Activated T-helper 1 cell treated with anti-CD3 and anti-CD28 coated beads, Interleukin-12 subunit alpha, Interleukin-12 subunit beta, Interleukin-2, Interleukin-4 antibody, amounts not matched to agents 30 ng/mL and 10 ng/mL and 1 ng/mL, durations not matched to agents 14 hours and 24 hours and 36 hours (primary cell): ENCODE measurements around the gene ANKRD11. TPM values are rescaled to one million over a fixed set of nuclear protein-coding genes. Genes with fewer than 3 reads are reported as not detected.
"Not testable (repeated sequence)": the region's sequence is repeated elsewhere in the genome, so short reads cannot be mapped to it uniquely, and the experiment has no call there.

ENCODE experiments used
- DNase-seq: peaks from one replicate; pipeline ENCODE4 v3.0.0; 2021; ENCODE audit warnings: low spot score
- H3K27ac Mint-ChIP-seq: one replicate; pipeline ENCODE4 v1.8.0; 2021; ENCODE audit warnings: mild to moderate bottlenecking, mixed read lengths
- H3K27me3 Mint-ChIP-seq: one replicate; pipeline ENCODE4 v1.8.0; 2022; ENCODE audit warnings: mild to moderate bottlenecking, moderate library complexity, mixed read lengths; ENCODE audit not compliant: insufficient read depth
- H3K36me3 Mint-ChIP-seq: one replicate; pipeline ENCODE4 v1.8.0; 2021; ENCODE audit warnings: low read depth, mixed read lengths
- H3K4me1 Mint-ChIP-seq: one replicate; pipeline ENCODE4 v1.8.0; 2021; ENCODE audit warnings: low read depth, mixed read lengths
- H3K4me3 Mint-ChIP-seq: one replicate; pipeline ENCODE4 v1.8.0; 2021; ENCODE audit warnings: mild to moderate bottlenecking, moderate library complexity, mixed read lengths
- H3K9me3 Mint-ChIP-seq: one replicate; pipeline ENCODE4 v1.8.0; 2021; ENCODE audit warnings: mixed read lengths
- intact Hi-C: fragments of 100-400 bp; cut with micrococcal nuclease; formaldehyde crosslinking; loops from one replicate; pipeline ENCODE4 v1.15.1; 2024
- total RNA-seq: library from RNA; stranded (reverse); gene quantifications from 2 replicates; pipeline ENCODE4 v1.2.3, GENCODE V29; 2022

ANKRD11 gene
- total RNA-seq, 1 donor from 2014 or later = 176 TPM

DNA sequence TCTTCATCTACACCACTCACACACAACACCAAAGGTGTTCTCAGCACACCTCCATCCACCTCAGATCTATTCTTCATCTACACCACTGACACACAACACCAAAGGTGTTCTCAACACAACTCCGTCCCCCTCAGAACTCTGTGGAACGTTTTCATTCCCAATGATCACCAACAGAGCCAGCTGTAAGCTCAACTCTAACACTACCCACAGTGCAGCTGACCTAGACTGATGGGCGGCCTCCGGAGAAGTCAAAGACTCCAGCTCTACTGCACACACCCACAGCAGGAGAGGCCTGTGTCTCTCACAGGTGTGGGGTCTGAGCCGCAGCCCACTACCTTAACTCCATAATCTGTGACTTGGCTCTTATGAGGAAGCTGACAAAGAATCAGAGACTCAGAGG lies 50.7 kb downstream of the ANKRD11 start:
- H3K4me3 Mint-ChIP-seq = no peak overlapping the region
- H3K27me3 Mint-ChIP-seq = no peaks in the 10 kb centered on the region
- no peak for DNase-seq
- H3K27ac Mint-ChIP-seq = peak overlapping the region; percentile 70
- intact Hi-C loops = loop anchor here (1.0 to 5.0 kb wide), 4 partner anchors 17 to 107 kb away; no protein-coding TSS in a partner anchor
- no peaks in the 10 kb centered on the region for H3K9me3 Mint-ChIP-seq
- H3K4me1 Mint-ChIP-seq = peaks cover 93% of the 10 kb centered on the region
- H3K36me3 Mint-ChIP-seq = peaks cover 11% of the 10 kb centered on the region

DNA sequence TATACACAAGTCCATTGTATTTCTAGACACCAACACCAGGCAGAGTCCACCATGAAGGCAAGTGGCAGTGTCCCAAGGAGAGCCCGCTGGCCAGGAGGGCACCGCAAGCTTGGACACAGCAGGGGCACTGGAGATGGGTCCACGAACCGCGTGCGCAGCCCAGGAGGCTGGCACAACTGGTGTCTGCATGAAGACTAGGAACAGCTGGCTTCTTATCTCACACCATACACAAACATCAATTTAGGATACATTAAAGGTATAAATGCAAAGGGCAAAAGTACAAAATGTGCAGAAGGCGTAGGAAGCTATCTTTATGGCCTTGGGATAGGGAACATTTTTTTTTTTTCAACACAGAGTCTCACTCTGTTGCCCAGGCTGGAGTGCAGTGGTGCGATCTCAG lies 52.4 kb downstream of the ANKRD11 start:
- H3K27ac Mint-ChIP-seq = peak overlapping the region; percentile 46
- DNase-seq = no peak
- H3K4me3 Mint-ChIP-seq = no peak overlapping the region
- no peaks in the 10 kb centered on the region for H3K9me3 Mint-ChIP-seq
- intact Hi-C loops = no loop called here
- H3K27me3 Mint-ChIP-seq = no peaks in the 10 kb centered on the region
- peaks cover 11% of the 10 kb centered on the region for H3K36me3 Mint-ChIP-seq
- peaks cover 78% of the 10 kb centered on the region for H3K4me1 Mint-ChIP-seq

DNA sequence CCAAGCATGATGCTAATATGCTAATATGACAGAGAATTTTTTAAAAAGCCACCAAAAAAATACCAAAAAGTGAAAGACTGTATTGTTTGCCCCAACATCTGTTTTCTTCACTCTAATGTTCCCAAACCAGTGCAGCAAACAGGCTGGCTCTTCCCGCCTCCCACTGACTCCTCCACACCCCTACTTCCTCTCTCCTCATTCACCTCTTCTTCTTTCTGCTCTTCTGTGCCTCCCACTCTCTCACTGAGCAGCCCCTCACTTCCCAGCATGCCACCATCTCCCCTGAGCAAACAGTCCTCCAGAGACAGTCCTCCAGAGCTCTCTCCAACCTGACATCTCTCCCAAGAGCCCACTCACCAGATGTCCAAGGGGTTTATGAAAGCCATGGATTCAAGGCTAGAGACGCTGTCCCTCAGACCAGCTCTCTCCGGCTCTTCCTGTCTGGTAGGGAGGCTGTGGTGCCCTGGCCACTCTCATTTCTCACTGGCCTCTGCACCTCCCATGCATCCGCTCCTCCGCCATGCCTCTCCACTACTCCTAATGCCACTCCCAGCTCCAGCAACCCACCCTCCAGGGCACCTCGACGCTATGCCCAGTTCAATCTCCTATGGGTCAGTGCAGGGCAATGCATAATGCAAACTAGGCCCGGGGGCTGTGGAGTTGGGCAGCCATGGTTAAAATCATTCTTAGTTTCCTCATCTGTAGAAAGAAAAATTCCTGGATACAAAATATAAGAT lies 52.9 kb downstream of the ANKRD11 start:
- no peak overlapping the region for H3K27ac Mint-ChIP-seq
- peaks cover 11% of the 10 kb centered on the region for H3K36me3 Mint-ChIP-seq
- no peaks in the 10 kb centered on the region for H3K9me3 Mint-ChIP-seq
- H3K4me1 Mint-ChIP-seq = peaks cover 72% of the 10 kb centered on the region
- H3K27me3 Mint-ChIP-seq = no peaks in the 10 kb centered on the region
- intact Hi-C loops = no loop called here
- DNase-seq = no peak
- H3K4me3 Mint-ChIP-seq = no peak overlapping the region

DNA sequence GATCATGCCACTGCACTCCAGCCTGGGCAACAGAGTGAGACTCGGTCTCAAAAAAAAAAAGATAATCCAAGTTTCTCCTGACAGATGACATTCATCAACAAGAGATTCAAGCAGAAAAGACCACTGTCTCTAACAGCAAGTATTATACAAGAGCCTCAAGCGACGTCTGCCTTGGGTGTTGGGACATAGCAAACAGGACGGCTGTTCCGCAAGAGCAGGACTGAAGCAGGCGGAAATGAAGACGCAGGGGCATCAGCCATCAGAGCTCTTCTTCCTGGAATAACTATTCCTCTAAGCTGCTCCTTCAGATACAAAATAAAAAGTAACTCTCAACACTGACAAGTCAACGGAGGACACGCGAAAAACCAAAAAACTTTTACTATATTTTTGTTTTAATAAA lies 54.0 kb downstream of the ANKRD11 start:
- intact Hi-C loops = no loop called here
- H3K36me3 Mint-ChIP-seq = peaks cover 11% of the 10 kb centered on the region
- no peaks in the 10 kb centered on the region for H3K27me3 Mint-ChIP-seq
- peaks cover 61% of the 10 kb centered on the region for H3K4me1 Mint-ChIP-seq
- H3K27ac Mint-ChIP-seq = no peak overlapping the region
- no peak for DNase-seq
- no peak overlapping the region for H3K4me3 Mint-ChIP-seq
- H3K9me3 Mint-ChIP-seq = no peaks in the 10 kb centered on the region

DNA sequence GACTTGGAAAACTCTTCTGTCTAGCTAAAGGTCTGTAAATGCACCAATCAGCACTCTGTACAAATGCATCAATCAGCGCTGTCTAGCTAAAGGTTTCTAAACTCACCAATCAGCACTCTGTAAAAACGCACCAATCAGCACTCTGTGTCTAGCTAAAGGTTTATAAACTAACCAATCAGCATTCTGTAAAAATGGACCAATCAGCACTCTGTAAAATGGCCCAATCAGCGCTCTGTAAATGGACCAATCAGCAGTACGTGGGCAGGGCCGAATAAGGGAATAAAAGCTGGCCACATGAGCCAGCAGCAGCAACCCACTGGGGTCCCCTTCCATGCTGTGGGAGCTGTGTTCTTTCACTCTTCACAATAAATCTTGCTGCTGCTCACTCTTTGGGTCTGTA lies 55.3 kb downstream of the ANKRD11 start:
- DNase-seq, H3K27me3 Mint-ChIP-seq, intact Hi-C loops, H3K9me3 Mint-ChIP-seq: not testable (repeated sequence)
- peak overlapping the region; percentile 76 for H3K27ac Mint-ChIP-seq
- H3K4me1 Mint-ChIP-seq = peaks cover 48% of the 10 kb centered on the region
- peaks cover 11% of the 10 kb centered on the region for H3K36me3 Mint-ChIP-seq
- H3K4me3 Mint-ChIP-seq = peak overlapping the region; percentile 55

DNA sequence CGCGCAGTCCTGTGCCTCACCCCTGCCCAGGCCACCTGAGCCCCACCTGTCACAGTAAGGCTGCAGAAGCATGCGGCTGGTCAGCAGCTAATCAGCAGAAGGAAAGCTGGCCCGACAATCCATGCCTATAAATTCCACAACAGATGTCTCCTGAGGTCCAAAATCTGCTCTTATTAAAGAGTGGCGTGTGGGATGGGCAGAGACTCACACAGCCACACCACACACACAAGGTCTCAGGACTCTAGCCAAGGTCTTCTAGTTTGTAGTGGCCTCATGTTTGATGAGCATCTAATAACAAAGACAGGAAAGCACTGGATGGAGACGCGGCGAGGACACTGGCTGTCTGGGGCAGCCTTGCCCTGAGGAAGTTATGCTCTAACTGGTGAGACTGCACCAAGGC lies 55.9 kb downstream of the ANKRD11 start:
- DNase-seq = no peak
- peaks cover 43% of the 10 kb centered on the region for H3K4me1 Mint-ChIP-seq
- no peaks in the 10 kb centered on the region for H3K27me3 Mint-ChIP-seq
- peaks cover 11% of the 10 kb centered on the region for H3K36me3 Mint-ChIP-seq
- peak overlapping the region; percentile 21 for H3K27ac Mint-ChIP-seq
- H3K9me3 Mint-ChIP-seq = no peaks in the 10 kb centered on the region
- H3K4me3 Mint-ChIP-seq = peak overlapping the region; percentile 13
- intact Hi-C loops = no loop called here

DNA sequence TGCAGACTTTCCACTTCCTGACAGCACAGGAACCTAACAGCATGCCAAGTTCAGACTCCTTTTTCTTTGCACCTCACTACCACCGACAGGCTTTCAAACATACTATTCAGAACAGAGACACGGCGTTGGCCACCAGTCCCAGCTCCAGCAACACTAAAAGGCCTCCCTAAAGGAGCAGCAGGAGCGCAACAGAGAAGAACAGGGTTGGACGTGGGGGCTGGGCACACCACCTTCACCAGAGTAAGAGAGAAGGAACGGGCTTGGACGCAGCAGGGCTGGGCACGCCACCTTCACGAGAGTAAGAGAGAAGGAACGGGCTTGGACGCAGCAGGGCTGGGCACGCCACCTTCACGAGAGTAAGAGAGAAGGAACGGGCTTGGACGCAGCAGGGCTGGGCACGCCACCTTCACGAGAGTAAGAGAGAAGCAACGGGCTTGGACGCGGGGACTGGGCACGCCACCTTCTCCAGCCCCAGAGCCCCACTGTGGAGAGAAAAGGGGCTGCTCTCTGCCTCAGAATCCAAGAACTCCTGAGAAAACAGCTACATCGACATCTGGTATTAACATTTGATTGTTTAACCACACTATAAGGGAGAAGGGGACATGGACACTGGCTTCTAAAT lies 56.9 kb downstream of the ANKRD11 start:
- H3K4me3 Mint-ChIP-seq, intact Hi-C loops, H3K27me3 Mint-ChIP-seq, DNase-seq, H3K27ac Mint-ChIP-seq, H3K9me3 Mint-ChIP-seq: not testable (repeated sequence)
- Mint-ChIP-seq H3K4me1 (peaks cover 32% of the 10 kb centered on the region), H3K36me3 (peaks cover 11% of the 10 kb centered on the region)

DNA sequence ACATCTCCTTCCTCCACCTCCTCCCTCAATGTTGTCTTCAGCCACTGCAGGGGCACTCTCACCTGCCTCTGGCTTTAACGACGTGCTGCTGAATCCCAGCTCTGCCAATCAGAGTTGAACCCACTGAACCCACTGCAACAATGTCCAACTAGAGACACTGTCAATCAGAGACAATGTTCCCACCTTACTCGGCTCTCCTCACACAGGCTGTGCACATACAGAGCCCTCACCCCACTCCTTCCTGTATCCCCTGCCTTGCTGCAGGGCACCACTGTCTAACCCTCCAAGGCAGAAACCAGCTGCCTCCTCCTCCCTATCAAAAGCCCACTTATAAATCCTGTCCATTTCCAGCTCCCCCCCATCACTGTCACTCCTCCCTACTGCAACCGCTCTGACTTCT lies 58.7 kb downstream of the ANKRD11 start:
- peaks cover 13% of the 10 kb centered on the region for H3K36me3 Mint-ChIP-seq
- H3K27ac Mint-ChIP-seq = no peak overlapping the region
- H3K9me3 Mint-ChIP-seq = no peaks in the 10 kb centered on the region
- H3K4me1 Mint-ChIP-seq = peaks cover 22% of the 10 kb centered on the region
- intact Hi-C loops = no loop called here
- H3K27me3 Mint-ChIP-seq = no peaks in the 10 kb centered on the region
- no peak for DNase-seq
- no peak overlapping the region for H3K4me3 Mint-ChIP-seq

DNA sequence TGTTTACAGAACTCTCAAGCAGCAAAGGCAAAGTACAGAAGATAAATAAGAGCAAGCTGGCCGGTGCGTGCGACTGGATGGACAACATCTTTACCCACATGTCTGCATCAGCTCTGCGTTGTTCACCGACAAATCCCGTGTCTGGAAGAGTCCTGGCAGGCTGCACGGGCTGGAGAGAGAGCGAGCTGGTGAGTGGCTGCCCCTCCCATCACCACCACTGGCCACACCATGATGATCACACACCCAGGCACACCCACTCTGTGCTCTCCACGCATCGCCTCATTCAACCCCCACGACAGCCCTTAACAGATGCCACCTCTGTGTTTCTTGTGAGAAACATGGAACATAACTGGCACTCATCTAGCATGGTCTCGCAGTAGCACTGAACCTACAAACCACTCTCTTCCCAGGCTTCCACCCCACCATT lies 59.2 kb downstream of the ANKRD11 start:
- Mint-ChIP-seq H3K4me3 (no peak overlapping the region), H3K4me1 (peaks cover 25% of the 10 kb centered on the region), H3K9me3 (no peaks in the 10 kb centered on the region), H3K36me3 (peaks cover 16% of the 10 kb centered on the region), H3K27me3 (no peaks in the 10 kb centered on the region), H3K27ac (no peak overlapping the region)
- DNase-seq = no peak
- intact Hi-C loops = no loop called here

DNA sequence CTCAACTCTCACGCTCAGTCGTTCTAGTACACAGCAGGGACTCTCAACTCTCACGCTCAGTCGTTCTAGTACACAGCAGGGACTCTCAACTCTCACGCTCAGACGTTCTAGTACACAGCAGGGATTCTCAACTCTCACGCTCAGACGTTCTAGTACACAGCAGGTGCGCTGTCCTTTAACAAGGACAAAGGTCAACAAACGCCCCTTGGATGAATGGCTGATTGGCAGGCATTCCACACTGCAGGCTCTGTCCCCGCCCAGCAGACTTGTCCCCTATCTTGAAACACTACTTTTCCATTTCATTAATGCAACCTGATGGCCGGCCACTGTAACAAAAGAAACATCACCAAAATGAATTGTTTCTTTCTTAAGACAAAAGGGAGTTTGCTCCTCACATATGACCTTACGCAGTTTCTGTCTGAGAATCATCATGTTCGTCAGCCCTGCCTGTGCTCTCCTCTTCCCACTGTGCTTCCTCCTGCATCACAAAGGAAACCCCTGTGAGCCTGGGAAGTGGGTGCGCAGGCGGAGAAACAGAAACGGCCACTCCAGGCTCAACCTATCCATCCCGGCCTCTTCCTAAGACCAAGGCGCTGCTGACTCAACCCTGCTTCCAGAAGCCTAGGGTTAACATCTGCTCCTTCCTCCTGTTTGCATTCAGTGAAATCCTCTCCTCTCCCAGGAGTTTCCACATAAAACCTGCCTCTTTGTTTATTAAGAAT lies 59.8 kb downstream of the ANKRD11 start:
- H3K36me3 Mint-ChIP-seq = peaks cover 17% of the 10 kb centered on the region
- H3K4me1 Mint-ChIP-seq = peaks cover 25% of the 10 kb centered on the region
- no peaks in the 10 kb centered on the region for H3K9me3 Mint-ChIP-seq
- no peak overlapping the region for H3K4me3 Mint-ChIP-seq
- no peak for DNase-seq
- intact Hi-C loops = no loop called here
- H3K27ac Mint-ChIP-seq = peak overlapping the region; percentile 40
- no peaks in the 10 kb centered on the region for H3K27me3 Mint-ChIP-seq

DNA sequence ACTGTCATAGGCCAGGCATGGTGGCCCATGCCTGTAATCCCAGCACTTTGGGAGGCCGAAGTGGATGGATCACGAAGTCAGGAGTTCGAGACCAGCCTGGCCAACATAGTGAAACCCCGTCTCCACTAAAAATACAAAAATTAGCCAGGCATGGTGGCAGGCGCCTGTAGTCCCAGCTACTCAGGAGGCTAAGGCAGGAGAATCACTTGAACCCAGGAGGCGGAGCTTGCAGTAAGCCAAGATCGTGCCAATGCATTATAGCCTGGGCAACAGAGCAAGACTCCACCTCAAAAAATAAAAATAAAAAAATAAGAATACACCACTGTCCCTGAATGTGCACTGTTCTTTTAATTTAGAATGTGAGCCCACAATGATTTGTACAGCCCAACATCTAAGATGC lies 61.8 kb downstream of the ANKRD11 start:
- H3K9me3 Mint-ChIP-seq, H3K4me3 Mint-ChIP-seq, H3K27ac Mint-ChIP-seq, DNase-seq, H3K27me3 Mint-ChIP-seq, intact Hi-C loops: not testable (repeated sequence)
- Mint-ChIP-seq H3K36me3 (peaks cover 11% of the 10 kb centered on the region), H3K4me1 (peaks cover 37% of the 10 kb centered on the region)

DNA sequence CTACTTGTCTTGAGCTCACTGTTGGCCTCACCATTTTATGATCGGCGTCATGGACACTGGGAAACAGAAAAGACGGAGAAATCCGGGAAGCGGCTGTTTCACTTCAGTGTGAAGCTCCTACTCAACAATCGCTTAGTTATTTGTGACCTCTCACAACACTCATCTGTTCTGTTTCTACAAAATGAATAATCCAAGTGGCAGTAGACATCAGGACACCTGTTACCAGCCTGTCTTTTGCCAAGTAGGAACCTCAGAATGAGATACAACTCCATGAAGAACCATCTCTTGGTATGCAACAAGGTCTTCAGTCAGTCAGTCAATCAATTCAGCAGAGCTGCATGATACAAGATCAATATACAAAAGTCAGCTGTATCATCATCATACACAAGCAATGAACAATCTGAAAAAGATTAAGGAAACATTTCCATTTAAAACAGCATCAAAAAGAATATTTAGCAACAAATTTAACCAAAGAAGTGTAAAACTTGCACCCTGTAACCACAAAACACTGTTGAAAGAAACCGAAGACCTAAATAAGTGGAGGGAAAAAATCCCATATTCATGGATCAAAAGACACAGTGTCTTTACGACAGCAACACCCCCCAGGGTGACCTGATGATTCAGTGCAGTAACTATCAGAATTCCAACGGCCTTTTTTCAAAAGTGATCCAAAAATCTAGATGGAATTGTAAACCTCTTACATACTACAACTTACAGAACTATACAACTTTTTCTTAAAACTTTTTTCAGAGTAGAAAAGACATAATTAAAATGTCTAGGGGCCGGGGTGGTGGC lies 63.4 kb downstream of the ANKRD11 start:
- DNase-seq = no peak
- Mint-ChIP-seq H3K27me3 (no peaks in the 10 kb centered on the region), H3K4me1 (peaks cover 52% of the 10 kb centered on the region), H3K27ac (peak overlapping the region; percentile 84), H3K4me3 (no peak overlapping the region), H3K36me3 (peaks cover 16% of the 10 kb centered on the region), H3K9me3 (no peaks in the 10 kb centered on the region)
- intact Hi-C loops = no loop called here
